Activated CD8-positive, alpha-beta memory T cell treated with anti-CD3 and anti-CD28 coated beads, Interleukin-2, amount 10 ng/mL, durations not matched to agents 7 days and 5 days (primary cell): ENCODE data around the gene TMEM271. TPM values are rescaled to one million over a fixed set of nuclear protein-coding genes. Genes with fewer than 3 reads are reported as not detected.
"Not testable (repeated sequence)": the region's sequence is repeated elsewhere in the genome, so short reads cannot be mapped to it uniquely, and the experiment has no call there.

Experiments used
- ATAC-seq: fragments of 150-1000 bp; cut with Tn5 transposase; one replicate; pipeline ENCODE4 v1.10.0; 2021; ENCODE audit warnings: moderate library complexity
- CTCF ChIA-PET: fragments of 350-600 bp; sonication (Branson Sonifier 250); formaldehyde crosslinking; loops from one replicate; lab custom pipeline; 2021; ENCODE audit warnings: antibody characterized with exemption; lab: Charles Lee
- DNase-seq: peaks from one replicate; pipeline ENCODE4 v3.0.0-alpha.2; 2020
- H3K27ac Mint-ChIP-seq: one replicate; pipeline ENCODE4 v1.8.0; 2021; ENCODE audit warnings: mild to moderate bottlenecking, mixed read lengths
- H3K27me3 Mint-ChIP-seq: one replicate; pipeline ENCODE4 v1.8.0; 2021; ENCODE audit warnings: mixed read lengths
- H3K36me3 Mint-ChIP-seq: one replicate; pipeline ENCODE4 v1.8.0; 2021; ENCODE audit warnings: mild to moderate bottlenecking, mixed read lengths
- H3K4me1 Mint-ChIP-seq: one replicate; pipeline ENCODE4 v1.8.0; 2021; ENCODE audit warnings: mixed read lengths
- H3K4me3 Mint-ChIP-seq: one replicate; pipeline ENCODE4 v1.8.0; 2021; ENCODE audit warnings: mild to moderate bottlenecking, moderate library complexity, mixed read lengths
- H3K9me3 Mint-ChIP-seq: one replicate; pipeline ENCODE4 v1.8.0; 2022; ENCODE audit warnings: low read depth, mixed read lengths
- total RNA-seq, 2 experiments: library from RNA; stranded (reverse); gene quantifications; one replicate each; pipeline ENCODE4 v1.2.3, GENCODE V29; 2021

The TMEM271 gene
- total RNA-seq, 2 experiments from 2014 or later, result not detected

DNA sequence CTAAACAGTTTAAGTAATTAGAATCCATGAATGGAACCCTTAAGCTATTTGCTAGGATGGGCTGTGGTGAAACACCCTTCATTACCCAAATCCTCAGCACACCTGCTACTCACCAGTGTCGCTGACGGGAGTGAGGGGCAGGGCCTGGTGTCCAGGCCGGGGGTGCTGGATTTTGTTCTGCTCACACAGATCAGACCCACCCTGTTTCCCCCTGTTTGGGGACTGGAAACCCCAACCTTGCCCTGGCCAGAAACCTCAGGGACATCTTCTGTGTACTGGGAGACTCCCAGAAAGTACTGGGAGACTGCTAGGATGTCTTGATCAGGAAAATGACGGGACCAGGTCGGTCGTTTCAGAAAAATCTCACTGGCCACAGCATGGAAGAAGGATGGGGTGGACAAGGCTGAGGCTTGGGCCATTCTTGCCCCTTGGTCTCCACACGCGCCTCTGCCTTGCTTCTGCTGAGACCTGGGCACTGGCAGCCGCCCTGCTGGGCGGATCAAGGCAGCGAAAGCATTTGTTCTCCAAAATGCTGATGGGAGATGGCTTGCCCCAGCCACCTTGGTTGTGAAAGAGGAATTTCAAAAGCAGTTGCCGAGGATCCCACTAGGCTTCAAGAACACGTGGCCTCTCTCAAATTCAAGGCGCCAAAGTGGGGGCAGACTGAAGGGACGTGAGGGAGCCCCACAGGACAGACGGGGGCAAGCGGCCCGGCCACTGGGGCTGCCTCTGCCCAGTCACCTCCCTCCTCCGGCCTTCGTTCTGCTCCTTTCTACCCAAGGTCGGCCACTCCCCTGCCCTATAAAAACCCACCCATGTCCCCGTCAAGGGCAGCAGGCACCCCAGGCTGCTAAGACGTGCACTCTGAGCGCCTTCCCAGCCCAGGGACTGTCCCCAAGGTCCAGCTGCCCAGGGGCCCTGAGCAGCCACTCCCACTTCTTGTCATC, 25.8 kb upstream of the TMEM271 start:
- Mint-ChIP-seq H3K9me3 (peaks cover 3% of the 10 kb centered on the region), H3K4me1 (peaks cover 8% of the 10 kb centered on the region), H3K27me3 (peaks cover 8% of the 10 kb centered on the region), H3K36me3 (no peaks in the 10 kb centered on the region), H3K4me3 (no peak overlapping the region), H3K27ac (no peak overlapping the region)
- DNase-seq (no peak), ATAC-seq (no peak)
- CTCF ChIA-PET, result interaction anchor here (1.2 kb wide), 1 partner anchor 72 kb away, joined by 5 read pairs; the partner anchor contains the start of genes ATP5ME and MYL5

DNA sequence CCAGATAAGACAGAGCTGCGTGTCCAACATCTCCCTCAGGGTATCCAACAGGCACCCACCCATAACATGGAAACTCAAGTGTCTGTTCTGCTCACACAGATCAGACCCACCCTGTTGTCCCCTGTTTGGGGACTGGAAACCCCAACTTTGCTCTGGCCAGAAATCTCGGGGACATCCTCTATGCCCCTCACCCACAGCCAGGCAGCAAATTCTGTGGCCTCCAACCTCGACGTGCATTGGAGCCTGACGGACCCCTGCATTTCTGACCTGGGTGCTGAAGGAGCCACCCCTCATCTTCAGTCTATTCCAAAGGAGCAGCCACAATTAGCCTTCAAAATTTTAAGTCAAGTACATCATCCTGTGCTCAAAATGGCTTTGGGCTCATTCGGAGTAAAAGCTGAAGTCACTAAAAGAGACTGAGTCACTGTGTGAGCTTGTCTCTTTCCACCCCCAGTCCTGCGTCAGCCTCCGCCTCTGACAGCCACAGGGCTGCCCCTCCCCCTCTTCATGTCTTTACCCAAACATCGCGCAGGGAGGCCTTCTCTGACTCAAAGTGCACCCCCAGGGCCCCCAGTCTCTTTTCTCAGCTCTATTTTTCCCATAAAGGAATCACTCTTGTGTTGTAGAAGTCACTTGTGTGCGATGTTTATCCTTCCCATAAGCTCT, 24.9 kb upstream of the TMEM271 start:
- no peaks in the 10 kb centered on the region for H3K36me3 Mint-ChIP-seq
- no peak overlapping the region for H3K27ac Mint-ChIP-seq
- no peak for ATAC-seq
- no peak for DNase-seq
- peaks cover 14% of the 10 kb centered on the region for H3K27me3 Mint-ChIP-seq
- H3K4me1 Mint-ChIP-seq, result peaks cover 8% of the 10 kb centered on the region
- H3K4me3 Mint-ChIP-seq, result no peak overlapping the region
- H3K9me3 Mint-ChIP-seq, result peaks cover 6% of the 10 kb centered on the region
- CTCF ChIA-PET, result no interaction called here

DNA sequence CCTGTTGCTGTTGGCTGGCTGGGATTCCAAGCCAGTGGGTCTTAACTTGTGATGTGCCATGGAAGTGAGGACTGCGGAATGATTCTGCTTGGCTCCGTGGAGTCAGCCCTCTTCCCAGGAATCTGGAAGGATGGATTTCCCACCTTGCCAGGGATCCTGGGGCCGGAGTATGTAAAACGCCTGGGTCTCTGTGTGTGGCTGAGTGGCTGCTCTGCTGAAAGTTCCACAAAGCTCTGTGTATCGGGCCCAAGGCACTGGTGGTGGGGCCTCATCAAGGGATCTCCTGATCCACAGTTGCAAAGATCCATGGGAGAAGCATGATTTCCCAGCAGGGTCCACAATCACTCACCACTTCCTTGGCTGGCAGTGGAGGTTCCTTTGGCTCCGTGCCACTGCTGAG, 24.1 kb upstream of the TMEM271 start:
- H3K4me1 Mint-ChIP-seq, result peaks cover 6% of the 10 kb centered on the region
- ATAC-seq (no peak), DNase-seq (no peak)
- H3K36me3 Mint-ChIP-seq, result no peaks in the 10 kb centered on the region
- peaks cover 8% of the 10 kb centered on the region for H3K9me3 Mint-ChIP-seq
- CTCF ChIA-PET, result no interaction called here
- H3K27me3 Mint-ChIP-seq, result peaks cover 17% of the 10 kb centered on the region
- H3K27ac Mint-ChIP-seq, result no peak overlapping the region
- no peak overlapping the region for H3K4me3 Mint-ChIP-seq

DNA sequence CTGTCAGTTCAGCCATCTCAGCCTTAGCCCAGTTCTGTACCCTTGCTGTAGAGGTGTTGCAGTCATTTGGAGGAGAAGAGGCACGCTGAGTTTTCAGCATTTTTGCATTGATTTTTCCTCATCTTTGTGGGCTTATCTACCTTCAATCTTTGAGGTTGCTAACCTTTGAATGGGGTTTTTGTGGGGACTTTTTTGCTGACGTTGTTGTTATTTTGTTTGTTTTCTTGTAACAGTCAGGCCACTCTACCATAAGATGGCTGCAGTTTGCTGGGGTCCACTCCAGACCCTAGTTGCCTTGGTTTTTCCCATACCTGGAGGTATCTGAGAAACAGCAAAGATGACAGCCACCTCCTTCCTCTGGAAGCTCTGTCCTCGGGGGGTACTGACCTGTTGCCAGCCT, 22.8 kb upstream of the TMEM271 start:
- CTCF ChIA-PET, result no interaction called here
- ATAC-seq, result no peak
- peaks cover 13% of the 10 kb centered on the region for H3K9me3 Mint-ChIP-seq
- H3K4me3 Mint-ChIP-seq, result no peak overlapping the region
- peaks cover 3% of the 10 kb centered on the region for H3K4me1 Mint-ChIP-seq
- H3K27ac Mint-ChIP-seq, result no peak overlapping the region
- peaks cover 17% of the 10 kb centered on the region for H3K27me3 Mint-ChIP-seq
- H3K36me3 Mint-ChIP-seq, result no peaks in the 10 kb centered on the region
- DNase-seq, result no peak

DNA sequence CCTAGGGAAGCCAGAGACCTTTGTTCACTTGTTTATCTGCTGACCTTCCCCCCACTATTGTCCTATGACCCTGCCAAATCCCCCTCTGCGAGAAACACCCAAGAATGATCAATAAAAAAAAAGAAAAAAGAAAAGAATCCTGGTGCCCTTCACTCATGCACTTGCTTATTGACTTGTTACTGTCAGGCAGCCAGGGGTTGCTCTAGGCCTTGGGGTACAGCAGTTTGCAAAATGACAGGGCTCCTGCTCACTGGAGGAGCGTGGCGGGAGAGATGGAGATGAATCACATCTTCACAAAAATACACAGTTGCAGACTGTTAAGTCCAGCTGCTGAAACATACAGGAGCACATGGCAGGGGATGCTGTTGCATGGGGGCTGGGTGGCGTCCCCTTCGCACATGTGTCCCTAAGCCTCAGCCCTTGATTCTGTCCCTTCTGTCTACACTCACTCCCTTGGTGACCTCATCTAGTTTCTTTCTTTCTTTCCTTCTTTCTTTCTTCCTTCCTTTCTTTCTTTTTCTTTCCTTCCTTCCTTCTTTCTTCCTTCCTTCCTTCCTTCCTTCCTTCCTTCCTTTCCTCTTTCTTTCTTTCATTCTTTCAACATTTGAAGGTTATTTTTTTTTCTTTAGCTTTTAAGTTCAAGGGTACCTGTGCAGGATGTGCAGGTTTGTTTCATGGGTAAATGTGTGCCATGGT, 16.9 kb upstream of the TMEM271 start:
- no peak for ATAC-seq
- Mint-ChIP-seq H3K9me3 (peaks cover 15% of the 10 kb centered on the region), H3K36me3 (no peaks in the 10 kb centered on the region), H3K4me1 (no peaks in the 10 kb centered on the region), H3K27me3 (peaks cover 15% of the 10 kb centered on the region), H3K27ac (no peak overlapping the region), H3K4me3 (no peak overlapping the region)
- CTCF ChIA-PET, result no interaction called here
- no peak for DNase-seq

DNA sequence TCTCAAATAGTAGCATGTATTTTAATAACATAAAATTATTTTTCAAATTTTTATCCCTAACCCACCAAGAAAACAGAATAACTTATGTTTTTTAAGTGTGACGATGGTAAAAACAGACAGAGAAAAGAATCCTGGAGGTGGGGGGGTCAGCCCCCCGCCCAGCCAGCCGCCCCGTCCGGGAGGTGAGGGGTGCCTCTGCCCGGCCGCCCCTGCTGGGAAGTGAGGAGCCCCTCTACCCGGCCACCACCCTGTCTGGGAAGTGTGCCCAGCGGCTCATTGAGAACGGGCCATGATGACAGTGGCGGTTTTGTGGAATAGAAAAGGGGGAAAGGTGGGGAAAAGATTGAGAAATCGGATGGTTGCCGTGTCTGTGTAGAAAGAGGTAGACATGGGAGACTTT, 16.1 kb upstream of the TMEM271 start:
- H3K9me3 Mint-ChIP-seq, result peaks cover 18% of the 10 kb centered on the region
- not testable (repeated sequence) for H3K36me3 Mint-ChIP-seq

DNA sequence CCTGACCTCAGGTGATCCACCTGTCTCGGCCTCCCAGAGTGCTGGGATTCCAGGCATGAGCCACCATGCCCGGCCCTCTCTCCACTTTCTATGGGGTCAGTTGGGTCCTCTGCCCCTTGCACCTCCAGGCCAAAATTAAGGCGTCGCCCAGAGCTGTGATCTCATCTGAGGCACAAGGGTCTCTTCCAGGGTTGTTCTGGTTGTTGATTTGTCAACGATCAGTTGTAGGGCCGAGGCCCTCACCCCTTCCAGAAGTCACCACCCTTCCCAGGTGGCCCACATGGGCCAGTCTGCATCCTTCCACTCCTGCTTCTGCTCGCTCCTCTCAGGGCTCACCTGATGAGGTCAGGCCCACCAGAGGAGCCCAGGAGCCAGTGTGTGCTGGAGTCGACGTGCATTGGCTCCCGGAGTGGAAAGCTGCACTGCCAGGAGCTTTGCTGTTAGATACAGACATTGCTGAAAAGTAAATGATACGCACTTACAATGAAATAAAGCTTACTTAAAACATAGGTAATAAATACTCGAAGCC, 14.3 kb upstream of the TMEM271 start:
- Mint-ChIP-seq H3K27me3 (no peaks in the 10 kb centered on the region), H3K9me3 (peaks cover 16% of the 10 kb centered on the region), H3K4me3 (no peak overlapping the region), H3K27ac (no peak overlapping the region), H3K4me1 (no peaks in the 10 kb centered on the region), H3K36me3 (no peaks in the 10 kb centered on the region)
- no peak for ATAC-seq
- CTCF ChIA-PET, result no interaction called here
- DNase-seq, result no peak

More for the DNA sequence above, 16.1 kb upstream of the TMEM271 start:
- H3K4me3 Mint-ChIP-seq, DNase-seq, CTCF ChIA-PET, ATAC-seq, H3K27ac Mint-ChIP-seq, H3K4me1 Mint-ChIP-seq: not testable (repeated sequence)
- H3K27me3 Mint-ChIP-seq, result peaks cover 12% of the 10 kb centered on the region

DNA sequence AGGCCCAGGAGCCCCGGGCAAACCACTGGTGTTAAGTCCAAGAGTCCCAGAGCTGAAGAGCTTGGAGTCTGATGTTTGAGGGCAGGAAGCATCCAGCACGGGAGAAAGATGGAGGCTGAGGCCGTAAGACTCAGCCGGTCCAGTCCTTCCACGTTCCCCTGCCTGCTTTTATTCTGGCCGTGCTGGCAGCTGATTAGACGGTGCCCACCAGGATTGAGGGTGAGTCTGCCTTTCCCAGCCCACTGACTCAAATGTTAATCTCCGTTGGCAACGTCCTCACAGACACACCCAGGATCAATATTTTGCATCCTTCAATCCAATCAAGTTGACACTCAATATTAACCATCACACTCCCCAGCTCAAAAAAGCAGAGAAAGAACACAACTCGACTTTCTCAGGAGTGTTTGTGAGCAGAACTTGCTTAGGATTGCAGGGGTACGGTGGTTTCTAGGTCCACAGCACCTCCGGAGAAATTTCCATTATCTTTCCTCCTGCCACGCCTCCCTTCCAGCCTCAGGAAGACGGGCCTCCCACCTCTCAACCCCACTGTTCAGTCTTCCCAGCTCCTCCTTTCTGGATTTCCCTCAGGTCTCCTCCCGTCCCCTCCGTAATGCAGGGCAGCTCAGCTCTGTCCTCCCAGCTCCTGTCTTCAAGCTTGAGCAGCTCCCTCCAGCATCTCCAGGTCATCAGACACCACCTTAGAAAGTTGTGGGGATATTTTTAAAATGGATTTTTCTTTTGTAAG, 13.3 kb upstream of the TMEM271 start:
- CTCF ChIA-PET, result no interaction called here
- H3K27ac Mint-ChIP-seq, result no peak overlapping the region
- ATAC-seq (no peak), DNase-seq (no peak)
- H3K4me1 Mint-ChIP-seq, result no peaks in the 10 kb centered on the region
- H3K36me3 Mint-ChIP-seq, result no peaks in the 10 kb centered on the region
- H3K27me3 Mint-ChIP-seq, result no peaks in the 10 kb centered on the region
- no peak overlapping the region for H3K4me3 Mint-ChIP-seq
- H3K9me3 Mint-ChIP-seq, result peaks cover 14% of the 10 kb centered on the region

DNA sequence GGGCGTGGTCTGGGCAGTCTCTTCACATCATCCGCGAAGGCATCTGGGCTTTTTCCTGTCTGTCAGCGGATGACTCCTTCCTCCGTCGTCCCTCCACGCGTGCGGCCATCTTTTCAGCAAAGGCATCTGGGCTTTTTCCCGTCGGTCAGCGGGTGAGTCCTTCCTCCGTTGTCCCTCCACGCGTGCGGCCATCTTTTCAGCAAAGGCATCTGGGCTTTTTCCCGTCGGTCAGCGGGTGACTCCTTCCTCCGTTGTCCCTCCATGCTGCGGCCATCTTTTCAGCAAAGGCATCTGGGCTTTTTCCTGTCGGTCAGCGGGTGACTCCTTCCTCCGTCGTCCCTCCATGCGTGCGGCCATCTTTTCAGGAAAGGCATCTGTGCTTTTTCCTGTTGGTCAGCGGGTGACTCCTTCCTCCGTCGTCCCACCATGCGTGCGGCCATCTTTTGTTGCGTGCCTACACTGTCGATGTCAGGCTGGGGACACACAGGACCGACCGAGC, 12.3 kb upstream of the TMEM271 start:
- ATAC-seq (no peak), DNase-seq (no peak)
- Mint-ChIP-seq H3K27ac (no peak overlapping the region), H3K4me3 (no peak overlapping the region), H3K4me1 (no peaks in the 10 kb centered on the region), H3K36me3 (peaks cover 2% of the 10 kb centered on the region), H3K27me3 (peaks cover 4% of the 10 kb centered on the region), H3K9me3 (peaks cover 19% of the 10 kb centered on the region)
- CTCF ChIA-PET, result no interaction called here

DNA sequence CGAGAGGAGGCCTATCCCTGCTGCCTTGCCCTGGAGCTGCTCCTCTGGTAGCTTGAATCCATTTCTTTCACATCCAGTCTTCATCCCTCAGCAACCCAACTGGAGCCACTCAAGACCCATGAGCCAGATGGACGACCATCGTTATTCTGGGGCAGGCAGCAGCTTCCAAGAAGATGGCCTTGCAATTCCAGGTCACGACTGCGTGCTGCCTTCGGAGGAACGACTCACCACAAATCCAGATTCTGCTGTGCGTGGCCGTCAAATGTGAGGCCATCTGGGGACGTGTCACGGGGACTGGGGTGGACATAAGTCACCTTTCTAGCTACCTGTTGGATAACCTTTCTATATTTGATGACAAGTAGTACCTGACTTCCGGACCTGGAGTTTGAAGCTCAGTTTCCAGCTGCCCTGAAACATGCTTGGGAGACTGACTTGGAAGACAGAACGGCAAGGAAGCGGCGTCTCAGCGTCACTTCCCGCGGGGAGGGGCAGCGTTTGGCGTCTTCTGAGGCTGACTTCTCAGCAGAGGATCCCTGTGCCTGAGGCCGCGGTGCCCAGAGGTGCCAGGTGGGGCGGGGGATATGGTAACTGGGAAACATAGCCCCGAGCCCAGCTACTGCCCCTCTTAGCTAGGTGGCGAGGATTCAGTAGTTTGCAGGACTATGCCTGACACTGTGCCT, 11.7 kb upstream of the TMEM271 start:
- Mint-ChIP-seq H3K4me1 (no peaks in the 10 kb centered on the region), H3K27me3 (peaks cover 4% of the 10 kb centered on the region), H3K4me3 (no peak overlapping the region), H3K9me3 (peaks cover 21% of the 10 kb centered on the region), H3K36me3 (peaks cover 2% of the 10 kb centered on the region), H3K27ac (no peak overlapping the region)
- no peak for DNase-seq
- ATAC-seq, result no peak
- CTCF ChIA-PET, result no interaction called here

DNA sequence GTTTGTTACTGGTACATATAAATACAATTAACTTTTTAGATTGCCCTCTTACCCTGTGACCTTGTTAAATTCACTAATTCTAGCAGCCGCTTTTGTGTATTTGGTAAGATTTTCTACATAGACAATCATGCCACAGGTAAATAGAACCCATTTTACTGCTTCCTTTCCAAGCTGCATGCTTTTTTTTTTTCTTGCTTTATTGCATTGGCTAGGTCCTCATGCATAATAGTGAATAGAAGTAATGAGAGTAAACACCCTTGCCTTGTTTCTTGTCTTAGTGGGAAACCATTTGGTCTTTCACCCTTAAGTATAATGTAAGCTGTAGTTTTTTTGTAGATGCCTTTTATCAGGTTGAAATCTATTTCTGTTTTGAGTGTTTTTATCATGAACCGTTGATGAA, 7.7 kb upstream of the TMEM271 start:
- Mint-ChIP-seq H3K4me1 (no peaks in the 10 kb centered on the region), H3K27ac (no peak overlapping the region), H3K27me3 (peaks cover 26% of the 10 kb centered on the region), H3K36me3 (peaks cover 2% of the 10 kb centered on the region), H3K4me3 (no peak overlapping the region), H3K9me3 (peaks cover 21% of the 10 kb centered on the region)
- CTCF ChIA-PET, result no interaction called here
- ATAC-seq (no peak), DNase-seq (no peak)

DNA sequence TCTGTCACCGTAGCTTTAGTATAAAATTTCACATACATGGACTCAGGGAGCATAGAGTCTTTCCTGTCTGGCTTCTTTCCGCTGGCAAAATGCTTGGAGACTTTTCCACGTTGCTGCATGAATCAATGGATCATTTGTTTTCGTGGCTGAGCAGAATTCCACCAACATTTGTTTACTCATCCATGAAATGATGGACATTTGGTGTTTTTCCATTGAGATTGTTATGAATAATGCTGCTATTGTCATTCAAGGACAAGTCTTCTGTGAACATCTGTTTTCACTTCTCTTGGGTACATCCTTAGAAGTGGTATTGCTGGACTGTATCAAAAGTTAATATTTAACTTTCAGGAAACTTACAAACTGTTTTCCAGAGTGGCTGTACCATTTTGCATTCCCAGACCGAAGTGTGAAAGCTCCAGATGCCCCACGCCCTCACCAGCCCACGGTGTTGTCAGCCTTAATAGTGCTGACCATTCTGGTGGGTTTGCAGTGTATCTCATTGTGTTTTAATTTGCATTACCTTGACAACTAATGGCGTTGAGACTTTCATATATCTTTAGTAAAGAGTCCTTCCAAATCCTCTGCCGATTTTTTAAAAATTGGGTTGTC, 5.8 kb upstream of the TMEM271 start:
- peaks cover 10% of the 10 kb centered on the region for H3K36me3 Mint-ChIP-seq
- H3K4me1 Mint-ChIP-seq, result peaks cover 8% of the 10 kb centered on the region
- H3K27ac Mint-ChIP-seq, result no peak overlapping the region
- H3K9me3 Mint-ChIP-seq, result peaks cover 18% of the 10 kb centered on the region
- DNase-seq, result no peak
- no peak for ATAC-seq
- no peak overlapping the region for H3K4me3 Mint-ChIP-seq
- CTCF ChIA-PET, result no interaction called here
- H3K27me3 Mint-ChIP-seq, result peaks cover 44% of the 10 kb centered on the region
